Measurements from ENCODE around the gene SPATA16.
"Not testable (repeated sequence)": the region's sequence is repeated elsewhere in the genome, so short reads cannot be mapped to it uniquely, and the experiment has no call there.

SPATA16 gene

DNA sequence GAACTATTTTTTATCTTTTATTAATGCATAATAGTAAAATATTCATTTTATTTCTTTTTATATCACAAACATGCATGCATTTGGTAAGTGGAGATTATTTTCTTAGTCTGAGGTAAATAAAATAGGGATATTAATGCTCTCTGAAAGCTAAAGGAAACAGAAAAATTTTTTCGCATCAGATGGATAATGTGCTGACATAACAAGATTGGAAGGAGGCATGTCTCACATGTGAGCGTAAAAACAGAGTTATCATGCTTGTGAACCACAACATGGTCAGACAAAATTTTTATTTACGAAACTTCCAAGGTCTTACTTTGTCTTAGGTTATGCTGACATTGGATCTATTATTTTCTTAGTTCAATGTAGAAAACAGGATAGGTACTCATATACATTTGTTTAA is 166.1 kb downstream of the SPATA16 start:
- in situ Hi-C loops (cut with HindIII; ENCODE audit: low sequenced_read_pairs): no loop called here
- no peak overlapping the region for H3K4me3 ChIP-seq (ENCODE audit: low read depth, low read length)
- no peak for TF ChIP-seq CTCF (IDR thresholded peaks at IDR 0.05; ENCODE audit: low read depth, low read length)
- DNase-seq (ENCODE audit: low read depth, low spot score): no peak

GRCh38 chr3:172973799-172974198 is 167.2 kb downstream of the SPATA16 start:
- DNase-seq (ENCODE audit: low read depth, low spot score): no peak
- H3K4me3 ChIP-seq (ENCODE audit: low read depth, low read length): no peak overlapping the region
- no peak for TF ChIP-seq CTCF (IDR thresholded peaks at IDR 0.05; ENCODE audit: low read depth, low read length)
- in situ Hi-C loops (cut with HindIII; ENCODE audit: low sequenced_read_pairs): no loop called here

DNA sequence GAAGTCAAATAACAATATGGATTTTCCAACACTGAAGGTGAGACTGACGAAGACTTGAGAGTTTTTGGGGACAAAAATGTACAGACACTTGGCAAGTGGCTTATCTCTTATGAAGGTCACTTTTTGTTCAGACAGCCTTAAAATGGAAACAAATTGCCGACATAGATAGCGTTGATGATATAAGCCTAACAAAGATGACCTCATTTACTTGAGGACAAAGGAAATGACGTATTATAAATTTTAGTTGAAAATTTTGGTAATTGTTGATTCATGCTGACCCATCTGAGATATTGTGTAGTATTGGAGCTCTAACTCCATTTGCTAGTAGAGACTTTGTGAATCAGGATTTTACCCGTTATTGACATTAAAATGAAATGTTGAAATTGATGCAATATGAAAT is 168.3 kb downstream of the SPATA16 start:
- no peak overlapping the region for H3K4me3 ChIP-seq (ENCODE audit: low read depth, low read length)
- no peak for DNase-seq (ENCODE audit: low read depth, low spot score)
- TF ChIP-seq CTCF (IDR thresholded peaks at IDR 0.05; ENCODE audit: low read depth, low read length): no peak
- in situ Hi-C loops (cut with HindIII; ENCODE audit: low sequenced_read_pairs): no loop called here

- no peak for TF ChIP-seq CTCF (IDR thresholded peaks at IDR 0.05; ENCODE audit: low read depth, low read length)
- in situ Hi-C loops (cut with HindIII; ENCODE audit: low sequenced_read_pairs): no loop called here
- H3K4me3 ChIP-seq (ENCODE audit: low read depth, low read length): no peak overlapping the region
- no peak for DNase-seq (ENCODE audit: low read depth, low spot score)
Measured at GRCh38 chr3:172972067-172972466, 169.0 kb downstream of the SPATA16 start.

DNA sequence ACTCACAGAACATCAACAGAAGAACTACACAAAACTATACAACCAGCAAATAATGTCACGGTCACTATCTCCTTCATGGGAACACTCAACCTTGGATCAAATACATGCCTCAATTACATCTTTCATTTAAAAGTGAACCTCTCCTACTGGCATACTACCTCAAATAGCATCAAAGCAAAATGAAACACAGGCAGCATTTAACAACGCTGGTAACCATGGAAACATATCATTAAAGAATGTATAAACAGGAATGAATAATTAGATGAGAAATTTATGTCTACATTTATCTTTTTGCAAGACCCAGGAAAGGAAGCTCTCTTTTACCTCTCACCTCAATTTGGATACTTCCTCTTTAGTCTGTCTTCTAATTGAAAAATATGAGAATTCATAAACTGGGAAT is 172.4 kb downstream of the SPATA16 start:
- in situ Hi-C loops (cut with HindIII; ENCODE audit: low sequenced_read_pairs): no loop called here
- TF ChIP-seq CTCF (IDR thresholded peaks at IDR 0.05; ENCODE audit: low read depth, low read length): no peak
- DNase-seq (ENCODE audit: low read depth, low spot score): no peak
- no peak overlapping the region for H3K4me3 ChIP-seq (ENCODE audit: low read depth, low read length)

DNA sequence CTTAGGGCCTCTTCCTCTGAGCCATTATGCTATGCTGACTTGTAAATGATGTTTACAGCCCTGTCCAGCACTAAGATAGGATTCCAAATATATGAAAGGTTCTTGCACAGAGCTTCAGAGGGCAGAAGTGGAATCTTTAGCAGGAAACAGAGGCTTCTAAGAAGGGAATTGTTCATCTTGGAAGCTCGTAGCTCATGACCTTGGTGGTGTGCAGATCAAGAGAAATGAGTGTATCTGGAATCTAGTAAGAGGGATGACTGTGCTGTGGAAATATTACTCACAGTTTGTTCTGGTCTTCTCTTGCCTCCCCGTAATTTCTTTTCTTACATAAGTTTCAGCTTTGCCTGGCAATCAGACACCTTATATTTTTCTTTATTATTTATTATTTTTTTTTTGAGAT is 175.8 kb downstream of the SPATA16 start:
- no peak overlapping the region for H3K4me3 ChIP-seq (ENCODE audit: low read depth, low read length)
- in situ Hi-C loops (cut with HindIII; ENCODE audit: low sequenced_read_pairs): no loop called here
- TF ChIP-seq CTCF (IDR thresholded peaks at IDR 0.05; ENCODE audit: low read depth, low read length): no peak
- DNase-seq (ENCODE audit: low read depth, low spot score): peak; percentile 52

GRCh38 chr3:172960626-172961182 is 180.3 kb downstream of the SPATA16 start:
- DNase-seq (ENCODE audit: low read depth, low spot score); in situ Hi-C loops (cut with HindIII; ENCODE audit: low sequenced_read_pairs): not testable (repeated sequence)

More at GRCh38 chr3:172960626-172961182, 180.3 kb downstream of the SPATA16 start:
- not testable (repeated sequence) for H3K4me3 ChIP-seq (ENCODE audit: low read depth, low read length)

Measured in astrocyte of the spinal cord (primary cell).